Stimulated activated CD4-positive, alpha-beta T cell treated with anti-CD3 and anti-CD28 coated beads, Interleukin-2, amount 100 ng/mL, for 24 hours (primary cell): ENCODE measurements around the gene BPTF.
"Not testable (repeated sequence)": the region's sequence is repeated elsewhere in the genome, so short reads cannot be mapped to it uniquely, and the experiment has no call there.

Source experiments
- DNase-seq, 2 donors: peaks; one replicate each; pipeline ENCODE4 v3.0.0-alpha.2; 2020

The BPTF gene

DNA sequence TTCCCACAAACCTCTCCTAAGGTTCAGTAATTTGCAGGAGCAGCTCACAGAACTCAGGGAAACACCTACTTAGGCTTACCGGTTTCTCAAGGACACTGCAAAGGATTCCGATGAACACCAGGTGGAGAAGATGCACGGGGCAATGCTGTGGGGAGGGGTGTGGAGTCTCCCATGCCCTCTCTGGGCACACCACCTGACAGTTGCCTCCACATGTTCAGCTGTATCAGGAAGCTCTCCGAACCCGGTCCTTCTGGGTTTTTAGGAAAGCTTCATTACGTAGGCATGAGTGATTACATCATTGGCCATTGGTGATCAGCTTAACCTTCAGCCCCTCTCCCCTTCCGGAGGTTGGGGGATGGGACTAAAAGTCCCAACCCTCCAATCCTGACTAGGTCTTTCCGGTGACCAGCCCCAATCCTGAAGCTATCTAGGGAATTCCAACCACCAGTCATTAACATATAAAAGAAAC lies 149.3 kb downstream of the BPTF start:
- no peak for DNase-seq

- not testable (repeated sequence) for DNase-seq
Observed at GRCh38 chr17:67976306-67976705, 151.0 kb downstream of the BPTF start.

DNA sequence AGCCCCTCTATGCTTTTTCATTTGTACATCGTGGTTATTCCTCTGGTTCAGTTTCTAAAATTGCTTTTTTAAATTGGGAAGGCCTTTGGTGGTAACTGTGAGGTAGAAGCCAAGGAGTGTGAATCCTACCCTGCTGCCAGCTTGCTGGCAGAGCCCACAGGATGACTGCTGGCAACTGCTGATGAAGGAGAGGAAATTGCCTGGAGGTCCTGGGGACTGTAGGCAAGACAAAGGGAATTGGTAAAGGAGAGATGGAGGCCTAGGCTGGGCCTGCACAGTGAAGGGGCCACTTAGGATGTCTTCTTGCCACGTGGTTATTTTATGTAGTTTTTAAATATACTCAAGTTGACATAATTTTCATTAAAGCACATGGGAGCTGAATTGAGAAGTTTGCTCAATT lies 155.2 kb downstream of the BPTF start:
- no peak for DNase-seq

DNA sequence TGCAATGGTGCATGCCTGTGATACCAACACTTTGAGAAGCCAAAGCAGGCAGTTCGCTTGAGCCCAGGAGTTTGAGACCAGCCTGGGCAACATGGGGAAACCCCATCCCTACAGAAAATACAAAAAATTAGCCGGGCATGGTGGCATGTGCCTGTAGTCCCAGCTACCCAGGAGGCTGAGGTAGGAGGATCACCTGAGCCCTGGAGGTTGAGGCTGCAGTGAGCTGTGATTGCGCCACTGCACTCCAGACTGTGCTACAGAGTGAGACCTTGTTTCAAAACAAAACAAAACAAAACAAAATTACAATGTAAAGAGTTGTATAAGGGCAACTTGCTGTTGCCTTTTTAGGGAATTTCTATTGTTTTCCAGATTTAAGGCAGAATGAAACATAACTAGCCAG lies 155.6 kb downstream of the BPTF start:
- not testable (repeated sequence) for DNase-seq

GRCh38 chr17:67982034-67982640 lies 156.8 kb downstream of the BPTF start:
- DNase-seq, result no peak

GRCh38 chr17:67982686-67983382 lies 157.5 kb downstream of the BPTF start:
- no peak for DNase-seq

DNA sequence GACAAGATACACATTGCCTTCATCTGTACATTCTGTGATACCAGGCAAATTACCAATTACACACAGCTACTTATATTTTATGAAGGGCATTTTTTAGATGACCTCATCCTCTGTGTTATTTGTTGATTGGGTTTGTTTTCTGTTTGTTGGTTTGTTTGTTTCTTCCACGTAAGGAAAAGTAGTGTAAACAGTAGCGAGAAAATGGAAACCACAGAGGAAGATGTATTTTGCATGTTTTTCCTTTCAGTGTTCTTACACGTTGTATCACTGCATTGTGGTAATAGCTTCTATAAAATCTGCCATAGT lies 158.0 kb downstream of the BPTF start:
- no peak for DNase-seq

- DNase-seq, result no peak
Observed at GRCh38 chr17:67990909-67991308, 165.6 kb downstream of the BPTF start.

GRCh38 chr17:67992548-67993152 lies 167.3 kb downstream of the BPTF start:
- DNase-seq, result peak; percentile 11 to 21

DNA sequence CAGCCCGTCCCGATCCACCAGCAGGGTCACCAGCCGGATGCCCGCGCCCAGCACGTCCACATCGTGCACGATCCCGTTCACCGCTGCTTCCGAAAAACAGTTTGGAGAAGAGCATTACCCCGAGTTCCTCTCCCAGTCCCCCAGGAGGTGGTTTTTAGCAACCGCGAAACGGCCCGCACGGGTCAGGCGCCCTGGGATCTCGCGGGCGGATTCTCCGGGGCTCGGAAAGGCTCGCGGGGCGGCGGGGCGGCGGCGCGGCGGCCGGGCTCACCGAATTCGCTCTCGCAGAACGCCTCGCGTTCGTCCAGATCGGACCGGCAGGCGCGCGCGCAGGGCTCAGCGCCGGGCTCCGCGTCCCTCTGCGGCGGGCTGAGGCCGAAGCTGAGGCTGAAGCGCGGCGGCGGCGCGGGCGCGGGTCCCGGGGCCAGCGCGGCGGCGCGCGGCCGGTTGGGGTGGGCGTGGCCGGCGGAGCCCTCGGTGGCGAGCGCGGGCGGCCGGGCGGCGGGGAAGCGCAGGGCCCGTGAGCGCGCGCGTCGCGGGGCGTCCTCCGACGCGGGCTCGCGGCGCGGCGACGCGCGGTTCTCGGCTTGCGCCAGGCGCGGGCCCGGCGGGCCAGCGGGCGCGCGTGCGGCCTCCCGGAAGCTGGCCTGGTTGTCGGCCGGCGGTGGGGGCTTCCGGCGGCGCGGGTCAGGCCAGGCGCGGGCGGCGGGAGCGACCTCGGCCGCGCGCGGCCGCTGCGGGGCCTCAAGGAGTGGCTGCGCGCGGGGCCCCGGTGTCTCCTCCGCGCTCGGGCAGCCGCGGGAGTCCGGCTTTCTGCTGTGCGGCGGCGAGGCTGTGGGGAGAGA lies 168.1 kb downstream of the BPTF start:
- peak; percentile 71 to 81 for DNase-seq

DNA sequence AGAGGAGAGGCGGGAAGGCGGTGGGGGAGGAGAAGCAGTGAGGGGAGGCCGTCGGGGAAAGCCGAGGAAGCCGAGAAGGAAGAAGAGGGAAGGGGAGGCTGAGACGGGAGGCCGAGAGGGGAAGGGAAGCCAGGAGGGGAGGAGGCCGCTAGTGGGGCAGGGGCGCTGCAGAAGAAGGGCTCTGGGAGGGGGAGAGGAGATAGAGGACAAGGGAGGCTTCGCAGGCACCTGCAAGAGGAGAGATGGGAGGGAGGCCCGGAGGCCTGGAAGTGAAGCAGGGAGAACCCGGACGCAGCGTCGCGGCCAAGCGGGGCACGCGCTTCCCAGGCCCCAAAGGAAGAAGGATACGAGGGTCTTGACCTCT lies 168.7 kb downstream of the BPTF start:
- no peak for DNase-seq

GRCh38 chr17:67994817-67995569 lies 169.7 kb downstream of the BPTF start:
- DNase-seq, result no peak

- peak; percentile 26 to 28 for DNase-seq
Observed at GRCh38 chr17:67995570-67996263, 170.4 kb downstream of the BPTF start.

GRCh38 chr17:67996301-67997171 lies 171.2 kb downstream of the BPTF start, which contains the start of gene C17orf58:
TSS of gene C17orf58 (minus strand) at chr17:67996469. CDS start at chr17:67996198, 271 bp downstream.
- peak; percentile 42 to 53 for DNase-seq

- DNase-seq, result no peak
Observed at GRCh38 chr17:67998466-67998865, 173.2 kb downstream of the BPTF start.

DNA sequence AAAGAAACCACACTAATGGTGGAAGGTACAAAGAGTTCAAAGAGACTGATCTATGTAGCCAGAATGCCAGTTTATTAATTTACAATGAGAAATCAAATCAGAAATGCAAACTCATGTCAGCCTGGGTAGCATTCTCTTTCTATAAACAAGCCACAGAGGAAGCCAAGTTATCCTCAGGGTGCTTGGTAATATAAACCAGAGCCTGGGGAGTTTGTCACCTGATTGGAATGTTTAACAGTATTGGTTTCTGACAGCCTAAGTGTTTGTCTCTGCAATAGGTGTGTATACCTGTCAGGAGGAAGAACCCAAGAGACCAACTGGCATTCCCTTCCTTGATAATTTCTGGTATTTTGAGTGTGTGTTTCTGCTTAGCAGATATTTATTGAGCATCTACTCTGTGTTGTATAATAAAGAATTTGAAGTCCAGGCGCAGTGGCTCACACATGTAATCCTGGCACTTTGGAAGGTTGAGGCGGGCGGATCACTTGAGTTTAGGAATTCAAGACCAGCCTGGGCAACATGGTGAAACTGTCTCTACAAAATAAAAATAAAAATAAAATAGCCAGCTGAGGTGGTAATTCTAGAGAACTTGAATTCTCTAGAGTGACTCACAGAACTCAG lies 174.1 kb downstream of the BPTF start:
- no peak for DNase-seq

DNA sequence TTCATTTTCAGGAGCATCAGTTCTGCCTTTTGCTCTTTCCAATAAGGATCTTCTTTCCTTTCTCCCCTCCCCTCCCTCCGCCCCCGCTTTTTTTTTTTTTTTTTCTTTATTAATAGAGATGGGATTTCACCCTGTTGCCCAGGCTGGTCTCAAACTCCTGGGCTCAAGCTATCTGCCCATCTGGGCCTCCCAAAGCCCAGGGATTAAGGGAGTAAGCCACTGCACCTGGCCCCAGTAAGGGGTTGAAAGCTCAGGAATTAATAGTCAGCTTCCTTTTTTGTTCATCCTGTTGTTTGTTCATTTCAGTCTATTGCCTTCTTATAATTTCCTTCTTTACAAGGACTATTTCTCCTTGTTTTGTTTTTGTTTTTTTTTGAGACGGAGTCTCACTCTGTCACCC lies 178.9 kb downstream of the BPTF start:
- DNase-seq, result no peak

- no peak for DNase-seq
Observed at GRCh38 chr17:68006797-68007196, 181.5 kb downstream of the BPTF start.

- peak; percentile 74 to 78 for DNase-seq
Observed at GRCh38 chr17:68011199-68011665, 185.9 kb downstream of the BPTF start.

GRCh38 chr17:68013385-68013784 lies 188.1 kb downstream of the BPTF start:
- no peak for DNase-seq
